HepG2 (cell line): ENCODE measurements around the gene CAPN14. TPM values are rescaled to one million over a fixed set of nuclear protein-coding genes. Genes with fewer than 3 reads are reported as not detected.

ENCODE experiments used
- ATAC-seq: fragments of 200-7000 bp; cut with Tn5 transposase; 3 replicates; pipeline ENCODE4 v1.9.1; 2020; ENCODE audit warnings: mild to moderate bottlenecking, moderate library complexity
- BruUV-seq: library from RNA; stranded (reverse); fragments of 400-500 nt; replicated peaks from 2 replicates; lab custom pipeline; 2021; lab: Mats Ljungman, UMichigan
- CTCF ChIA-PET: fragments of 300-600 bp; formaldehyde crosslinking; extraction: SDS; loops from one replicate; lab custom pipeline; 2021; ENCODE audit warnings: low total read pairs, inconsistent platforms, low intra/inter-chr PET ratio; lab: Yijun Ruan, JAX
- POLR2A ChIA-PET: fragments of 350-600 bp; sonication (Branson Sonifier 250); formaldehyde crosslinking; loops from one replicate; lab custom pipeline; 2020; ENCODE audit warnings: antibody characterized with exemption, inconsistent platforms; lab: Yijun Ruan, JAX
- DNase-seq: peaks from one replicate; pipeline ENCODE4 v3.0.0-alpha.2; 2015; ENCODE audit warnings: low spot score
- FAIRE-seq: peaks from 3 replicates; lab custom pipeline; 2011; peaks lifted over from hg19 to GRCh38; lab: Jason Lieb, UNC
- H2AFZ ChIP-seq: one replicate; pipeline ENCODE4 v1.6.1; 2011; ENCODE audit warnings: low read length, inconsistent platforms
- H3K27ac ChIP-seq: fragments of 300-600 bp; 3 replicates; pipeline ENCODE4 v1.8.0; 2011; ENCODE audit warnings: mixed run types, mild to moderate bottlenecking, mixed read lengths, low read length, inconsistent platforms; ENCODE audit not compliant: insufficient read depth; ENCODE audit errors: extremely low read length
- H3K27me3 ChIP-seq, 2 experiments: fragments of 200-600 bp in 1 of 2; 2 replicates in 1 of 2; 3 replicates in 1 of 2; pipeline versions ENCODE4 v1.6.0 to v1.8.0; 2011; ENCODE audit warnings: low read length in 2 of 2, mild to moderate bottlenecking in 2 of 2, moderate library complexity in 2 of 2, inconsistent platforms in 1 of 2; ENCODE audit not compliant: insufficient read depth in 2 of 2, control insufficient read depth in 1 of 2
- H3K36me3 ChIP-seq, 2 experiments: fragments of 200-600 bp in 1 of 2; replicated peaks in 1 of 2; 2 replicates in 1 of 2; 3 replicates in 1 of 2; pipeline versions ENCODE4 v1.5.1 to v1.8.0; 2011; ENCODE audit warnings: low read length in 2 of 2, inconsistent platforms in 1 of 2; ENCODE audit not compliant: insufficient read depth in 2 of 2, control insufficient read depth in 1 of 2
- H3K4me1 ChIP-seq: 2 replicates; pipeline ENCODE4 v1.5.1; 2012; ENCODE audit warnings: low read length, inconsistent platforms; ENCODE audit not compliant: insufficient read depth
- H3K4me2 ChIP-seq: 2 replicates; pipeline ENCODE4 v1.6.0; 2011; ENCODE audit warnings: low read depth, low read length, inconsistent platforms
- H3K4me3 ChIP-seq, 3 experiments: fragments of 200-600 bp in 1 of 3; sonication (generic), shearing (Covaris generic) in 1 of 3; replicated peaks in 1 of 3; 2 replicates each; pipeline ENCODE4 v1.5.1; 2011 to 2016; ENCODE audit warnings: low read length in 3 of 3, inconsistent platforms in 2 of 3, low read depth in 2 of 3, mild to moderate bottlenecking in 2 of 3, control low read depth in 1 of 3, mixed read lengths in 1 of 3; ENCODE audit not compliant: insufficient read depth in 1 of 3
- H3K79me2 ChIP-seq: one replicate; pipeline ENCODE4 v1.6.1; 2011; ENCODE audit warnings: low read length, inconsistent platforms; ENCODE audit not compliant: insufficient read depth
- H3K9ac ChIP-seq: 2 replicates; pipeline ENCODE4 v1.6.0; 2011; ENCODE audit warnings: mild to moderate bottlenecking, low read depth, low read length, inconsistent platforms; ENCODE audit not compliant: insufficient read depth
- H3K9me3 ChIP-seq: 2 replicates; pipeline ENCODE4 v1.5.1; 2012; ENCODE audit warnings: mild to moderate bottlenecking, low read length
- H4K20me1 ChIP-seq: 2 replicates; pipeline ENCODE4 v1.6.0; 2011; ENCODE audit warnings: inconsistent platforms, mild to moderate bottlenecking, low read length, moderate library complexity; ENCODE audit not compliant: insufficient read depth
- CC2D1A ChIP-seq: sonication (generic); formaldehyde crosslinking; IDR thresholded peaks from 2 replicates; pipeline ENCODE4 v1.8.1; 2023; ENCODE audit warnings: mild to moderate bottlenecking, missing genetic modification reagents
- NR1H2 ChIP-seq: sonication (generic); formaldehyde crosslinking; IDR thresholded peaks from 2 replicates; pipeline ENCODE4 v1.8.1; 2022; ENCODE audit warnings: low read depth, missing genetic modification reagents, borderline replicate concordance
- PRDM15 ChIP-seq: sonication (generic); formaldehyde crosslinking; IDR thresholded peaks from 2 replicates; pipeline ENCODE4 v1.4.0; 2020; ENCODE audit warnings: missing genetic modification reagents
- SIX1 ChIP-seq: sonication (generic); formaldehyde crosslinking; IDR thresholded peaks from 2 replicates; pipeline ENCODE4 v1.4.0; 2020; ENCODE audit warnings: missing genetic modification reagents, borderline replicate concordance
- WGBS: methylation state at CpG from one replicate; pipeline ENCODE4 v1.1.6; 2017; ENCODE audit warnings: low lambda C conversion rate; 5-methylcytosine and 5-hydroxymethylcytosine counted together
- in situ Hi-C: cut with HindIII; loops from 2 replicates; pipeline ENCODE4 v1.10.0; 2017; ENCODE audit warnings: low pct_unique_long_range_greater_than_20kb; ENCODE audit not compliant: extremely low pct_ligation_motif_present
- intact Hi-C: fragments of 100-400 bp; cut with micrococcal nuclease; formaldehyde crosslinking; loops from one replicate; pipeline ENCODE4 v1.10.0; 2022; ENCODE audit not compliant: unreplicated experiment
- polyA plus RNA-seq, 8 experiments: library from polyadenylated mRNA; depleted of rRNA in 3 of 8; stranded (reverse) in 7 of 8; unstranded in 1 of 8; fragments of >200 nt; fragmentation: Illumina TruSeq in 4 of 8; extraction: Trizol in 4 of 8; gene quantifications; 2 replicates each; pipeline versions ENCODE4 v1.2.1 to v1.2.3, GENCODE V29; 2011 to 2016; ENCODE audit warnings: low read depth in 4 of 8, missing spikeins in 1 of 8, mixed read lengths in 1 of 8; ENCODE audit not compliant: insufficient read depth in 1 of 8
- total RNA-seq, 5 experiments: library from RNA; depleted of rRNA; stranded (reverse); fragments of >200 nt; fragmentation: Illumina TruSeq; extraction: Trizol; gene quantifications; 2 replicates each; pipeline ENCODE4 v1.2.3, GENCODE V29; 2016; ENCODE audit warnings: low read depth in 1 of 5
- TF ChIP-seq, protein P1 (sequence below): sonication (generic); formaldehyde crosslinking; IDR thresholded peaks from 2 replicates; pipeline ENCODE4 v1.4.0; 2020; ENCODE audit warnings: missing genetic modification reagents, mild to moderate bottlenecking, borderline replicate concordance
- TF ChIP-seq, protein P2 (sequence below): sonication (generic); IDR thresholded peaks from 2 replicates; pipeline ENCODE4 v1.6.1; 2016; ENCODE audit warnings: low read depth, borderline replicate concordance

CAPN14 gene
- total and polyA plus RNA-seq, 2 of the 13 experiments (the other 11 are each of a cell fraction or from before 2014, with no cell fraction given) = not detected

DNA sequence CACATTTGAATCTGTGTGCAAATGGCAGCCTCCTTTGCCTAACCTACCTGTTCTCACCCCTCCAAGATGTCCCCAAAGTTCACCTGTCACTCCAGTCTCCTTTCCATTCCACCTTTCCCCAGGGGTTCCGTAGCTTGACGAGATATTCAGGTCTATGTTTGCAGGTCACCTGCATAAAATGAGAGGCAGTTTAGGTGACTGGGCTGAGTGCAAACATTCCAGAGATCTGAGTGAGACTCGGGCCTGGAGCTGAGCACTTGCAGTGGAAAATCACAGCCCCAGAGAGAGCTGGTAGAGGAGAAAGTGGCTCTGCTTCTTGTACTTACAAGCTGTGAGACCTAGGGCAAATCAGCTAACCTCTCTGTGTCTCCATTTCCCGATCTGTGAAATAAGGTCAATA, 20.1 kb downstream of the CAPN14 start:
- H3K9ac ChIP-seq = no peak overlapping the region
- no peaks in the 10 kb centered on the region for H3K9me3 ChIP-seq
- ChIA-PET CTCF (no interaction called here), POLR2A (no interaction called here)
- ATAC-seq (no peak), DNase-seq (no peak), FAIRE-seq (no peak)
- no peak overlapping the region for H3K4me2 ChIP-seq
- H3K36me3 ChIP-seq = no peaks in the 10 kb centered on the region; a peak in 1 of 5 replicates
- no peaks in the 10 kb centered on the region for H3K79me2 ChIP-seq
- no peak overlapping the region for H2AFZ ChIP-seq
- in situ Hi-C loops (no loop called here), intact Hi-C loops (no loop called here)
- no peaks in the 10 kb centered on the region for H4K20me1 ChIP-seq
- H3K27ac ChIP-seq = no peak overlapping the region
- no peak overlapping the region for H3K4me3 ChIP-seq
- no TSS peak for BruUV-seq
- H3K27me3 ChIP-seq = peaks cover 0 to 27% of the 10 kb centered on the region in 2 experiments; a peak in 4 of 5 replicates
- 4% methylated on average over 4 of the region's 4 CpGs for WGBS
- no peaks in the 10 kb centered on the region for H3K4me1 ChIP-seq
- TF ChIP-seq, protein P1, sequence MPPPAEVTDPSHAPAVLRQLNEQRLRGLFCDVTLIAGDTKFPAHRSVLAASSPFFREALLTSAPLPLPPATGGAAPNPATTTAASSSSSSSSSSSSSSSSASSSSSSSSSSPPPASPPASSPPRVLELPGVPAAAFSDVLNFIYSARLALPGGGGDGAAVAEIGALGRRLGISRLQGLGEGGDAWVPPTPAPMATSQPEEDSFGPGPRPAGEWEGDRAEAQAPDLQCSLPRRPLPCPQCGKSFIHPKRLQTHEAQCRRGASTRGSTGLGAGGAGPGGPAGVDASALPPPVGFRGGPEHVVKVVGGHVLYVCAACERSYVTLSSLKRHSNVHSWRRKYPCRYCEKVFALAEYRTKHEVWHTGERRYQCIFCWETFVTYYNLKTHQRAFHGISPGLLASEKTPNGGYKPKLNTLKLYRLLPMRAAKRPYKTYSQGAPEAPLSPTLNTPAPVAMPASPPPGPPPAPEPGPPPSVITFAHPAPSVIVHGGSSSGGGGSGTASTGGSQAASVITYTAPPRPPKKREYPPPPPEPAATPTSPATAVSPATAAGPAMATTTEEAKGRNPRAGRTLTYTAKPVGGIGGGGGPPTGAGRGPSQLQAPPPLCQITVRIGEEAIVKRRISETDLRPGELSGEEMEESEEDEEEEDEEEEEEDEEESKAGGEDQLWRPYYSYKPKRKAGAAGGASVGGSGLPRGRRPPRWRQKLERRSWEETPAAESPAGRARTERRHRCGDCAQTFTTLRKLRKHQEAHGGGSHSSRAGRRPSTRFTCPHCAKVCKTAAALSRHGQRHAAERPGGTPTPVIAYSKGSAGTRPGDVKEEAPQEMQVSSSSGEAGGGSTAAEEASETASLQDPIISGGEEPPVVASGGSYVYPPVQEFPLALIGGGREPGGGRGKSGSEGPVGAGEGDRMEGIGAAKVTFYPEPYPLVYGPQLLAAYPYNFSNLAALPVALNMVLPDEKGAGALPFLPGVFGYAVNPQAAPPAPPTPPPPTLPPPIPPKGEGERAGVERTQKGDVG = no peak
- TF ChIP-seq PRDM15 = no peak
- no peak for TF ChIP-seq CC2D1A (CRISPR knock-in tag)
- no peak for TF ChIP-seq SIX1 (CRISPR knock-in tag)
- TF ChIP-seq, protein P2, sequence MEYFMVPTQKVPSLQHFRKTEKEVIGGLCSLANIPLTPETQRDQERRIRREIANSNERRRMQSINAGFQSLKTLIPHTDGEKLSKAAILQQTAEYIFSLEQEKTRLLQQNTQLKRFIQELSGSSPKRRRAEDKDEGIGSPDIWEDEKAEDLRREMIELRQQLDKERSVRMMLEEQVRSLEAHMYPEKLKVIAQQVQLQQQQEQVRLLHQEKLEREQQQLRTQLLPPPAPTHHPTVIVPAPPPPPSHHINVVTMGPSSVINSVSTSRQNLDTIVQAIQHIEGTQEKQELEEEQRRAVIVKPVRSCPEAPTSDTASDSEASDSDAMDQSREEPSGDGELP = no peak
- no peak for TF ChIP-seq NR1H2 (CRISPR knock-in tag)
